NCI-H1105 treated with DMSO at 0.1 percent for 48 hours (cell line): ENCODE results near the gene ADAP1.
"Not testable (repeated sequence)": the region's sequence is repeated elsewhere in the genome, so short reads cannot be mapped to it uniquely, and the experiment has no call there.

Experiments used
- DNase-seq: peaks from one replicate; lab custom pipeline; 2025; lab: John Stamatoyannopoulos, UW

Gene ADAP1

DNA sequence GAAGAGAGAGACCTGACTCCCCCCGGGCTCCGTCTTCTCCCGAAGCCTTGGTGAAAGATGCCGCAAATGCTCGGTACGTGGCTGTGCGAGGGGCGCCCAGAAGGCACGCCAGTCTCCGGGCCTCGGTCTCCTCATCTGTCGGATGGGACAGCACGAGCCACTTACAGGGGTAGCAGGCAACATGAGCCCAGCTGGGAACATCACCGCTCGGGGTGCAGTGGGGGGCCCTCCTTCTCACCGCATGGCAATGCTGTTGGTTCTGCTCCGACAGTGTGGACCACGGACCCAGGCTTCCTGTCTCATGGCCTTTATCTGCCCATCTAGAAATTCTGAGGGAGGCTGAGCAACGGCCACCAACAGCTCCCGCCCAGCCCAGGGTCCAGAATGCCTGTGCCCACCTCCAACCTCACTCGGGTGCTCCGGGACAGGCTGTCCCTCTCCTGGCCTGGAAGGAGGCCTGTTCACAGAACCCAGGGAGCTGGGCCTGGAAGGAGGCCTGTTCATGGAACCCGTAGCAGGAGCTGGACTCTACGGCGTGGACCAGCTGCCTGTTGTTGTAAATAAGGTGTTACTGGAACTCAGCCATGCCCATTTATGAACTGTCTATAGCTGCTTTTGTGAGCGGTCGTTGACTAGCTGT is 15.8 kb downstream of the ADAP1 start:
- no peak for DNase-seq

DNA sequence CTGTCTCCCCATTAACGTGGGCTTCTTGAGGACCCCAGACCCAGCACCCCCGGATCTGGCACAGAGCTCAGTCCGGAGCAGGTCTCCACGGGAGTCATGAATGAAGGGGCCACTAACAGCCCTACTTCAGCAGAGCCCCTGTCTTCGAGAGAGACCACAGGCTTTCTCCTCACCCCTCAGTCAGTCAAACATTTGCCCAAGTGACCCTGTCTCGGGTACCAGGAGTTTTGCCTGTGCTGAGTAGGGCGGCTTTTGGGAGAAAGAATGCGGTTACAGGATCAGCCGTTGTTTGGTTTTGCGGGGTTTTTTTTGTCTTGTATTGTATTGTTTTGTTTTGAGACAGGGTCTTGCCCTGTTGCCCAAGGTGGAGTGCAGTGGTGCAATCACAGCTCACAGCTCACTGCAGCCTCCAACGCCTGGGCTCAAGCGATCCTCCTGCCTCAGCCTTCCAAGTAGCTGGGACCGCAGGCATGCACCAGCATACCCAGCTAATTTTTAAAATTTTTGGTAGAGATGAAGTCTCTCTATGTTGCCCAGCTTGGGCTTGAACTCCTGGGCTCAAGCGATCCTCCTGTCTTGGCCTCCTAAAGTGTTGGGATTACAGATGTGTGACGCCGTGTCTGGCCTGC is 16.5 kb downstream of the ADAP1 start:
- no peak for DNase-seq

DNA sequence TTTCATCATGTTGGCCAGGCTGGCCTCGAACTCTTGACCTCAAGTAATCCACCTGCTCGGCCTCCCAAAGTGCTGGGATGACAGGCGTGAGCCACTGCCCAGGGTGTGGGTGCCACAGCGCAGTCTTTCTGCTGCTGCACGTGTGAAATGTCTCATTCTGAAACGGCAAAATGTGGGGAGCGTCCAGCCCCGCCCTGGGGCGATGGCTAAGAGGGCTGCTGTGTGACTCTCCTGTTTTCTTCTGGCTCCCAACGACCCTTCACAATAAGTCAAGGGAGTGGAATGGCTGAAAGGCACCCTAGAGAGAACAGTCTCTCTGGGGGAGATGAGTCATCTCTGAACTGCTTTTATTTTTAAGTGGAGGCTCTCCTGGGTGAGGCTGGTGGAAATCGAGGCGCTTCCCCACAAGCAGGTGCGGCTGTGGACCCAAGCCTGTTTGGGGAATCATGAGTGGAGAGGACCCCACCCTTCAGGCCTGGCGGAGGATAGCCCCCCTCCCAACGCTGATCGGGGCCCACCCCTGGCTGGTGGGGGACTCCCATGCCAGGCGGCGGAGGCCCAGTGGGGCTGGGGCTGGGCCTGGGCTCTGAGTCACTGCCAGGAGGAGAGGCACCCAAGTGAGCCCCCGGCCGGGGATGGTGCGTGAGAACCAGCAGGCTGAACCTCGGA is 18.0 kb downstream of the ADAP1 start:
- DNase-seq: no peak

DNA sequence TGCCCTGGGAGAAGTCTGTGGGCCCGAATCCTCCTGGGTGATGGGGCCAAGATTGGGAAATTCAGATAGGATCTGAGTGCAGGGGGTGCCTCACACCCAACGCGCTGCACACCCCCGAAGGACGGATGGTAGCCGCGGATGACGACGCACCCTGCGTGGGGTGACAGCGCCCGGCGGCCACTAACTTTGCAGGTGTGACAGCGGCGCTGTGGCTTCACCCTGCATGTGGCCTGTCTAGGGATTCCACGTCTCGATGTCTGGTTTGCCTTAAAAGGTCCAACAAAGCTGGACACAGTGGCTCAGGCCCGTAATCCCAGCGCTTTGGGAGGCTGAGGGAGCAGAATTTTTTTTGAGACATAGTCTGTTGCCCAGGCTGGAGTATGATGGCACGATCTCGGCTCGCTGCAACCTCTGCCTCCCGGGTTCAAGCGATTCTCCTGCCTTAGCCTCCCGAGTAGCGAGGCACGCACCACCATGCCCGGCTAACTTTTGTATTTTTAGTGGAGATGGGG is 18.6 kb downstream of the ADAP1 start:
- DNase-seq: no peak

DNA sequence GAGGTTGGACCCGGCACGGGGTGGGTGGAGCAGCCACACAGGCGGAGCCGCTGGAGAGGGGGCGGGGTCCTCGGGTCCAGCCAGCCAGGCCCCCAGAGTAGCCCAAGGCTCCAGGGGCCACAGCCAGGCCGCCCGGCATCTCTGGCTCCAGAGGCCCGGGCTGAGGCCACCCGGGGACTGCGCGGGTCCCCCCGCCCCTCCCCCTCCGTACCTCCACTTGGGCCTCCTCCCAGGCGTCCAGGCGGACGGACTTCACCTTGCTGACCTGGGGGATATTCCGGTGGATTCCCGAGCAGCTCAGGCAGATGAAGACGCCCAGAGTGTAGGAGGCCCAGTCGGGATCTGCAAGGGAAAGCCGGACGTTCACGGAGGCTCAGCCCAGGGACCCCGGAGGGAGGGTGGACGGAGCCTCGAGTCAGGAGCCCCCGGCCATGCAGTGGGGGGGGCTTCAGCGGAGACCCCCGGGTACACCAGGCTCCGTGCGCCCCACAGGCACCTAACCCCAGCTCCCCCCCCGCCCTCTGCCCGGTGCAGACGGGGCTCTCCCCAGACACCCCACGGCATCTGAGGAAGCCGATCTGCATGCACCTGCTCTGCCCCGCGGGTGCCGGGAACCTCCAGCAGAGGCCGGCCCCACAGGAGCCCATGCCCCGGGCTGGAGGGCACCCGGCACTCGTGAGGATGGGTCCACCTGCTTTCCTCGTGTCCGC is 19.2 kb downstream of the ADAP1 start:
- DNase-seq: no peak

DNA sequence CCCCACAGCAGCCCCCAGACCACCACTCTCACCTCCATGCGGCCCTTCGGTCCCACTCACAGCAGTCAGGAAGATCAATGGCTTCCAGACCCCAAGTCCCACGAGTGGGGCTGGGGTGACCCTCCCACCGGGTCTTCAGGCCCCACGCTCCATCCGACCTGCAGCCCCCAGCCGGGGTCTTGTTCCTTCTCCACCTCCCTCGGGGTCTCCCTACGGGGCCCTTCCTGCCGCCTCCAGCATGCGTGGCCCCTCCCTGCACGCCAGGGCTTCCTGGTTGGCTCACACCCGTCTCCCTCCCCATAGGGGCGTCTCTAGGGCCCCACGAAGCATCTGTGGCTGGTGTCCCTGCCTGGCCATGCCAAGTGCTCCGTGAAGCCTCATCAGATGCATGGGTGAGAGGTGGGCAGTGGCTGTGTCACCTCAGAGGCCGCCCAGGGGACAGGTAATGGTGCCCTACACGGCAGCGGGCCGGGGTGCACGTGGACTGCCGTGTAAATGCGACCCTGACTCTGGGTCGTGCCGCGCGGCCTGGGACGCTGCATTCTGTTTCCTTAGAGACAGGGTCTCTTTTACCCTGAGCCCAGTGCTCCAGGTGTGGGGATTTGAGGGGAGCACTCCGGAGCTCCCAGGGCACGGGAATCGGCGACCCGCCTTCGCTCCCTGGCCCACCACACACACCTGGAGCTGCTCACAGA is 19.9 kb downstream of the ADAP1 start:
- no peak for DNase-seq

DNA sequence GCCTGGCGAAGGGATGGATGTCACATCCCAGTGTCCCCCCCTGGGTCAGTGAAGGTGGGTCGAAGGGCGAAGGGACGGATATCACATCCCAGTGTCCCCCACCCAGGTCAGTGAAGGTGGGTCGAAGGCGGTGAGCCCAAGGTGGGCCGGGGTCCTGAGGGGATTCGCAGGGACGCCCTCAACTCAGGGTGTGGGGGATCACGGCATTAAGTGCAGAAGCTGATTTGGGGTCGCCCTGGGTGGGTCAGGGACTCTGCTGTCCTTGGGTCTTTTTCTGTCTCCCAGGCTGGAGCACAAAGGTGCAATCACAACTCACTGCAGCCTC is 21.9 kb downstream of the ADAP1 start:
- DNase-seq: no peak

DNA sequence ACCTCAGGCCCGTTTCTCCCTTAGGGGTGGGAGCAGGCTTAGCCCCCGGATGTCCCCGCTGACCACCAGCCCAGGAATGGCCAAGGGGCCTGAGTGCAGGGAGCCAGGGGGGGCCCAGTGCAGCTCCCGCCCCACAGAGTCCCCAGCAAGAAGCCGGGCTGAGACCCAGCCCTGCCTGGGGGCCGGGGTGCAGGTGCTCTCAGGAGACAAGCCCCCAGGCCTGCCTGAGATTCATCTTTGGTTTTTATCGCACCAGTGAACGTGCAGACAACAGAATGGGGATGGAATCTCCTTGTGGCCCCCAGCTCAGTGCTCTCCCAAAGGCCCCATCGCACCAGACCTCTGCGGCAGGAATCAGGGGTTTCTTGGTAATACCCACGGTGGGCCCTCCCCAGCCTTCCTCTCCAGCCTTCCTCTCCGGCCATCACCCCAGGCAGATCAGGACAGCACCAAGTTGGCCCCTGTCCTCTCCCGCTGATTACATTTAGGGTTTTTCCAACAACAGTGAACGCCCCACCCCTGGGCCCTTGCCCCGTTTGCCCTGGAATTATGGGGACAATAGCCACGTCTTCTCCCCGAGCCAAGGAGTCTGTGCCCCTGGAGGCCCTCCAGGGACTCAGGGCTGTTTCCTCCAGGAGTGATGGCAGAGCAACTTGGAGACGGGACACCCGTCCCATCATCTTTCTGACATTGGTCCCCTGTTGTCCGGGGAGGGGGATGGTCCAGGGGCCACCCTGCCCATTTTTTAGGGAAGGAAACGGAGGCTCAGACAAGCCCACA is 22.4 kb downstream of the ADAP1 start:
- no peak for DNase-seq

DNA sequence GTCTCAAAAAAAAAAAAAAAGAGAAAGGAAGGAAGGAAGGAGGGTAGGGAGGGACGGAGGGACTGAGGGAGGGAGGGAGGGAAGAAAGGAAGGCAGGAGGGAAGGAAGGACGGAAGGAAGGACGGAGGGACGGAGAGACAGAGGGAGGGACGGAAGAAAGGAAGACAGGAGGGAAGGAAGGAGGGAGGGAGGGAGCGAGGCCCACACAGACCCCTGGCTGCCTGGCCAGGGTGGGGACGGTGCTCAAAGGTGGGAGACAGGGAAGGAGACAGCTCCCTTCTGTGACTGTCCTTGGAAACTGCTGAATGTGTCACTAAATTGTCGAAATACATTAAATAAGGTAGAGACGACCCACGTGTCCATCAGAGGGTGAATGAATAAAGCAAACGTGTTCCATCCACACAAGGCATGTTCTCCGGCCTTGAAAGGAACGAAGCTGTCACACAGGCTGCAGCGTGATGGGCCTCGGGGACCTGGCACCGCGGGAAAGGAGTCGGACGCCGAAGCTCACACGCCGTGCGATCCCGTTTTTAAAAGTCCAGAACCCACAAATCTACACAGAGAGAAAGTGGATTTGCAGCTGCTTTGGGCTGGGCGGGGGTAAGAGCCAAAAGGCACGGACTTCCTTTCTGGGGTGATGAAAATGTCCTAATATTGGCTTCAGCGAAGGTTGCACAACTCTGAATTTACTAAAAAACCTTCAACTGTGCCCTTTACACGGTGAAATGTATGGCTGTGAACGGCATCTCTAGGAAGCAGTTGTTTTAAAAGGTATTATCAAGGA is 23.3 kb downstream of the ADAP1 start:
- DNase-seq: no peak

DNA sequence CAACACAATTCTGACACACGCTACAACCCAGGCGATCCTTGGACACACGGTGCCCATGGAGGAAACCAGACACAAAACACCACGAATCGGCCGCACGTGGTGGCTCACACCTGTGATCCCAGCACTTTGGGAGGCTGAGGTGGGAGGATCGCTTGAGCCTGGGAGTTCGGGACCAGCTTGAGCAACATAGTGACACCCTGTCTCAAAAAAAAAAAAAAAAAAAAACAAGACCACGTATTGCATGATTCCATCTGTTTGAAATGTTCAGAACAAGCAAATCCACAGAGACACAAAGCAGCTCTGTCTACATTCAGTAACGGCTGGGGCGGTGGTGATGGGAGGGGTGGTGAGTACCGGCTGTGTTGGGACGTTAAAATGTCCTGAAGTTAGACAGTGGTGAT is 25.2 kb downstream of the ADAP1 start:
- DNase-seq: no peak

DNA sequence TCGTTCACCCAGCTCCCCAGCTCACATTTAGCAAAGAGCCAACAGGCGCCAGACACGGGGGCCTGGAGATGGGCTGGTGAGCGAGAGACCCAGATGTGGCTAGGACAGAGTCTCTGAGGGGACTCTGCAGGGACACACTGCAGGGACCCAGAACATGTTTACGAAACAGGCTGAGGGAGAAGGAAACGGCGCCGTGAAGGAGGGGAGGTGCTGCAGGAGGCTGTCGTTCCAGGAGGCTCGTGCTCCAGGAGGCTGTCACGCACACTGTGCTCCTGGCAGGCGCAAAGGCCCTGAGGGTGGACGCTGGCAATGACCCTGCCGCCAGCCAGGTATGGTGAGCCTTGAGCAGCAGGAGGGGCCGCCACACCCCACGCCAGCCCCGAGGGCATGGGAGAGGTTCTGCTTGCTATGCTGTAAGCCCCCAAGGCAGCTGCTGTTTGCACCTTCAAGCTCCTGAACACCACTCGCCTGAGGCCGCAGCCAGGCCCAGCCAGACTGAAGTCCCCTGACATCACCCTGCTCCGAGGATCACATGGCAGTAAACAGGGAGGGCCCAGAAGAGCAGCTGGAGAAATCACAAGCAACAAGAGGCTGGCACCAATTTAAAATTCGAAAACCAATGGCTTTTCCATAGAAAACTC is 27.3 kb downstream of the ADAP1 start:
- DNase-seq: no peak

DNA sequence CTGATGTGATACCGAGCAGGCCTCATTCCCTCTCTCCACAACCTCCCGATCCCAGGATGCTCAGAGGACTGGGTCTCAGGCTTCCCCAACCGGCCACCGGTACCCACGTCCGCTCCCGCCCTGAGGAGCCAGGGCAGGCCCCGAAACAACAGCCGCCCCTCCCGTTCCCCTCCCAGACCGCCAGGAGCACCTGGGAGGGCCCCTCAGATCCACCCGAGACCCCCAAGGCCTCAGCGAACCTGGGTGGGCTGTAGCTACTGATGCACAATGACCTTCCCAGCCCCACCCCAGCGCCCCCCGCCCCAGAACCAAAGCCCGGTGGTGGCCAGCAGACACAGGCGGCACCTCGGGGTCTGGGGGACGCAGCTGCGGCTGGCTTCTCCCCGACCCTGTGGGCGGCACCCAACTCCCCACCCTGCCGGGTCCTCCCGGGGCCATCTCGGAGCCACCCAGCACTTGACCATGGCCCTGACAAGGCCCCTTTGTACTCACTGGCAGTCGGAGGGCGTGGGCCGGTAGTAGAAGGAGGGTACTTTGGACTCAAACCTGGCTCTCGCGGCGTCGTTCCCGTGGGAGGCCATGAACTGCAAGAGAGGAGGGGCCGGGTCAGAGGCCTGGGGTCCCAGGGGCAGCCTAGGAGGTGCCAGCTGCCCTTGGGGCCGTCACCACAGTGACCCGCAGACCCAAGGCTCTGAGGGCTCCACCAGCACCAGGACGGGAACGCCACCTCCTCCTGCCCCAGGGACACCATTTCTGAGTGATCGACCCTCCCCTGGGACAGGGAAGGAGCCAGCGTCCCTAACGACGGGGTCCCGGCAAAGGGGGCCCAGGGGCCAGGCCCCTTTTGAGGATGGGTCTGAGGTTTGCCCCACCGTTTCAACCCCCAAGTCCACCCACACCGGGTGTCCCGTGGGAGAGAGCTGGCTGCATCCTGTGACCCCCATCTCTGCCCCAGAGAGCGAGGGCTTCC is 28.1 kb downstream of the ADAP1 start:
- DNase-seq: no peak

DNA sequence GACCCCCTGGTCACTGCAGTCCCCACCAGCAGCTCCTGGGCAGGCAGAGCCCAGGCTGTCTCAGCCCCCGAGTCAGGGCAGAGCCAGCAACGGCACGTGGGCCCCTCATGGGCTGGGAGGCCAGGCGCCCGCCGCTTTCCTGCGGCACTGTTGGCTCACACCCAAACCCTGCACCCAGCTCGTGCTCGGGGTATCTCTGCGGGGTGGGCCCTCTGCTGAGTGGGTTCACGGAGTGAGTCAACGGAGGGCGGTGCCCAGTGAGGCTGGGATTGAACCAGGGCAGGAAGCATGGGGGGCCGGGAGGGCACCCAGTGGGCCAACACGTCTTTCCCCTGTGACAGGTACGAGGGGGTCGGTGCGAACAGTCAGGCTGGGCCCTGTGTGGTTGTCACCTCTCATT is 28.9 kb downstream of the ADAP1 start:
- no peak for DNase-seq

DNA sequence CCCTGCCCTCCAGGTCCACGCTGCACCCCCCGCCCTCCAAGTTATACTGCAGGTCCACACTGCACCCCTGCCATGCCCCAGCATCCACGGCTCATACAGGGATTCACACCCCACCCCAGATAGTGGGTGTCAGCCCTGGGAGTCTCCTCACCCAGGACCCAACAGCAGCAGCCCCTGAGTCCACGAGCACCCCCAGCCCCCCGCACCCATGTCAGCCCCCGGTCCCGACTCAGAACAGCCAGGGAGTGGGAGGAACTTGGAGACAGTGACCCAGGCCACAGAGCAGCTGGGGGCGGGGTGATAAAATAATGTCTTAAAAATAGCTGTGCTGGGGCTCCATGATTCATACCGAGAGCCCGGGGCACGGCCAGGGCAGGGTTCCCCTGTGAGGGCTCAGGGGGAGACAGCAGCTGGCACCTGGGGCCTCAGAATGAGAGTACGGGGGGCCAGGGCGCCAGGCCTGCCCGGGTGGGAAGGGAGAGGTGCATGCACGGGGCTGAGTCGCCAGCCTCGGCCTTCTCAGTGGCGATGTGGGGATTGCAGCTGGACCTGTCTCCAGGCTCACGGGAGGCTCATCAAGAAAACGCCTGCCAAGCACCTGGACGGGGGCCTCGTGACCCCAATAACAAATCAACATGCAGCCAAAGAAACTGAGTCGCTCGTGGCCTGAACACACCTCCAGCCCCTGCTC is 29.8 kb downstream of the ADAP1 start:
- no peak for DNase-seq

DNA sequence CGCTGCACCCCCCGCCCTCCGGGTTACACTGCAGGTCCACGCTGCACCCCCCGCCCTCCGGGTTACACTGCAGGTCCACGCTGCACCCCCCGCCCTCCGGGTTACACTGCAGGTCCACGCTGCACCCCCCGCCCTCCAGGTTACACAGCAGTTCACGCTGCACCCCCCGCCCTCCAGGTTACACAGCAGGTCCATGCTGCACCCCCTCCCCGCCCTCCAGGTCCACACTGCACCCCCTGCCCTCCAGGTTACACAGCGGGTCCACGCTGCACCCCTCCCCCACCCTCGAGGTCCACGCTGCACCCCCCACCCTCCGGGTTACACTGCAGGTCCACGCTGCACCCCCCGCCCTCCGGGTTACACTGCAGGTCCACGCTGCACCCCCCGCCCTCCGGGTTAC is 30.4 kb downstream of the ADAP1 start:
- DNase-seq: not testable (repeated sequence)

DNA sequence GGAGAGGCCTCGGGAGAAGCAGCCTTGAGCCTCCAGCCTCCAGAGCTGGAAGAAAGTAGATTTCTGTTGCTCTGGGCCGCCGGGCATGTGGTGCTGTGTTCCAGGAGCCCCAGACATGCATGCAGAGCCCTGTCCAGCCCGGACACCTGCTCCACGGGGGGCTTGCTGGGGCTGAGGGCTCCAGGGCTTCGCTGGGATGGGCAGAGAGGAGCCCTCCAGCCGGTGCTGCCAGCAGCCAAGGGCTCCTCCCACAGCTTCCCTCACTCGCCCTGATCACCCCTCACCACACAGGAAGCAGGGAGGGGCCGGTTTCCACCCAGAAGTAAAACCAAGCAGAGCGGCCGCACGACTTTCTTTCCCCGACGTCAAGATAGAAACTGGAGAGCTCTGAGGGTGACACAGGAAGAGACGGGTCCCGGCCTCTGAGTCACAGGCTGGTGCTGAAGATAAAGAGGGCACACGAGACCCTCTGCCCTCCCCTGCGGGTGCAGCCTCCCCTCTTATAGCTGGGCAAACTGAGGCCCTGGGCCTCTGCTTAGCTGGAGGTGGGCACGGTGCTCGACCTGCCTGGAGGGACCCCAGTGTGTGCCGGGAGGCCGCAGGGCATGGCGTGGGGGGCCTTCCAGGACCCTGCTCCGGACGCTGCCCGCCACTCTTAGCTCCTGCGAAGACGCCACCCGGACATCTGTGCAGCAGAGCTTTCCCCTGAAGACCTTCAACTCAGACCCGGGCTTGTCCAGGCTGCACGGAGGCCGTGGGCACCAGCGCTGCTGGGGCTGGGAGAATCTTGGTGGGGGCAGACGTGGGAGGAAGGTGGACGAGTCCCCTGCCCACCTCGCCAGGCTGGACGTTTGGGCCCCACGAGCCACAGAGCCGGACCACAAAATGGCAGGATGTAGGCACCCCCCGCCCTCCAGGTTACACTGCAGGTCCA is 31.1 kb downstream of the ADAP1 start:
- DNase-seq: no peak
